Measurements from ENCODE around the gene PLSCR4. TPM values are rescaled to one million over a fixed set of nuclear protein-coding genes. Genes with fewer than 3 reads are reported as not detected.

PLSCR4 gene
- total RNA-seq, 2 experiments from 2014 or later: not detected

- intact Hi-C loops (cut with micrococcal nuclease; ENCODE audit: unreplicated experiment): loop anchor here (10.0 kb wide), 1 partner anchor 120 kb away; no protein-coding TSS in a partner anchor
- Histone ChIP-seq H4K20me1 (ENCODE audit: insufficient read depth, low read length) (no peaks in the 10 kb centered on the region), H3K4me3 (ENCODE audit: low read depth, low read length, poor library complexity, severe bottlenecking) (no peak overlapping the region), H3K9me2 (ENCODE audit: insufficient read depth, low read length) (no peaks in the 10 kb centered on the region), H3K4me2 (ENCODE audit: low read length) (no peak overlapping the region), H2AFZ (ENCODE audit: low read length) (no peak overlapping the region), H3K79me2 (ENCODE audit: insufficient read depth, low read depth, low read length) (no peaks in the 10 kb centered on the region), H3K27ac (ENCODE audit: low read depth, low read length, poor library complexity, severe bottlenecking) (no peak overlapping the region), H3K9me3 (ENCODE audit: low read length) (no peaks in the 10 kb centered on the region), H3K4me1 (ENCODE audit: insufficient read depth, low read length, poor library complexity, severe bottlenecking) (no peaks in the 10 kb centered on the region), H3K36me3 (ENCODE audit: insufficient read depth, low read length) (no peaks in the 10 kb centered on the region)
- DNase-seq (ENCODE audit: low spot score): no peak
- ChIA-PET CTCF (ENCODE audit: unreplicated experiment) (no interaction called here), POLR2A (interaction anchor here (0.6 to 0.7 kb wide), 2 partner anchors 211 to 1003 kb away, joined by 3 read pairs; no protein-coding TSS in a partner anchor)
- TF ChIP-seq EZH2phosphoT487 (IDR thresholded peaks at IDR 0.05; ENCODE audit: borderline replicate concordance, low read depth, low read length) (no peak), CTCF (conservative IDR thresholded peaks at IDR 0.05; ENCODE audit: low read length) (no peak)
- BruUV-seq (replicated peaks): no TSS peak
Observed at GRCh38 chr3:146184241-146185015, 66.5 kb downstream of the PLSCR4 start.

GRCh38 chr3:146181216-146181615 lies 69.7 kb downstream of the PLSCR4 start:
- CTCF ChIA-PET (ENCODE audit: unreplicated experiment): no interaction called here

More at GRCh38 chr3:146181216-146181615, 69.7 kb downstream of the PLSCR4 start:
- H3K4me3 ChIP-seq (ENCODE audit: low read depth, low read length, poor library complexity, severe bottlenecking): no peak overlapping the region
- H2AFZ ChIP-seq (ENCODE audit: low read length): no peak overlapping the region
- H4K20me1 ChIP-seq (ENCODE audit: insufficient read depth, low read length): no peaks in the 10 kb centered on the region
- H3K9me2 ChIP-seq (ENCODE audit: insufficient read depth, low read length): no peaks in the 10 kb centered on the region
- no peaks in the 10 kb centered on the region for H3K79me2 ChIP-seq (ENCODE audit: insufficient read depth, low read depth, low read length)
- H3K4me2 ChIP-seq (ENCODE audit: low read length): no peak overlapping the region
- no peak overlapping the region for H3K27ac ChIP-seq (ENCODE audit: low read depth, low read length, poor library complexity, severe bottlenecking)
- POLR2A ChIA-PET: no interaction called here
- TF ChIP-seq EZH2phosphoT487 (IDR thresholded peaks at IDR 0.05; ENCODE audit: borderline replicate concordance, low read depth, low read length): no peak
- TF ChIP-seq CTCF (conservative IDR thresholded peaks at IDR 0.05; ENCODE audit: low read length): no peak
- no peaks in the 10 kb centered on the region for H3K36me3 ChIP-seq (ENCODE audit: insufficient read depth, low read length)
- intact Hi-C loops (cut with micrococcal nuclease; ENCODE audit: unreplicated experiment): loop anchor here (10.0 kb wide), 1 partner anchor 116 kb away; no protein-coding TSS in a partner anchor
- no peak for DNase-seq (ENCODE audit: low spot score)
- BruUV-seq (replicated peaks): no TSS peak
- no peaks in the 10 kb centered on the region for H3K9me3 ChIP-seq (ENCODE audit: low read length)
- H3K4me1 ChIP-seq (ENCODE audit: insufficient read depth, low read length, poor library complexity, severe bottlenecking): no peaks in the 10 kb centered on the region

All from OCI-LY7 (cell line).